ENCODE data around the gene RNASE13. TPM values are rescaled to one million over a fixed set of nuclear protein-coding genes. Genes with fewer than 3 reads are reported as not detected.

RNASE13 gene
- polyA plus RNA-seq, 2 of the 4 experiments (the other 2 are of a cell fraction), result not detected

DNA sequence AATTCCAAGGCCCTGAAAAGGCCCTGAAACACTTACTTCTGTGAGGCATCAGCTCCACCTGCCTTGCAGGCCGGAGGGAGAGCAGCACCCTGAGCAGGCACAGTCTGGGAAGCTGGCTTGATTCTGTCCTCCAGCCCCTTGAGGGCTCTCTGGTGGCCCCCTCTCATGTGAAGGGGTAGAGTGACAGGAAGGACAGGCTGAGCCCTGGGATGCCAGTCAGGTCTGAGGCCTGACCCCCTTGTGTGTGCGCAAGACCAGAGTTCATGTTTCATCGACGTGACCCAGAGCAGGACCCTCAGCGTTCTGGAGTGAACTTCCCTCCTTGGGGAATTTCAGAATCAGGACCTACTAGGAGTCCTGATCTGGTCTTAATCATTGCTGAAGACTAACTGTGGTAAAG lies 24.3 kb upstream of the RNASE13 start:
- ChIA-PET CTCF (interaction anchor here (0.8 to 4.8 kb wide), 5 partner anchors 9 to 44 kb away, joined by 3 to 26 read pairs (median 5); no protein-coding TSS in a partner anchor), POLR2A (interaction anchor here (1.0 kb wide), 1 partner anchor 12 kb away, joined by 3 read pairs; no protein-coding TSS in a partner anchor)
- Histone ChIP-seq H3K9me3 (no peaks in the 10 kb centered on the region), H3K4me2 (no peak overlapping the region), H3K4me1 (peaks cover 37% of the 10 kb centered on the region), H3K4me3 (no peak overlapping the region), H3K27ac (no peak overlapping the region)
- TF ChIP-seq RARB (CRISPR knock-in tag; IDR thresholded peaks at IDR 0.05) (no peak), HDAC2 (IDR thresholded peaks at IDR 0.05) (no peak), CHD4 (IDR thresholded peaks at IDR 0.05; ENCODE audit: borderline replicate concordance) (no peak), MAZ (IDR thresholded peaks at IDR 0.05; ENCODE audit: borderline replicate concordance, low read depth, low read length) (no peak), CBX8 (IDR thresholded peaks at IDR 0.05) (no peak), HOXB13 (CRISPR knock-in tag; IDR thresholded peaks at IDR 0.05; ENCODE audit: low read depth) (no peak), ZNF302 (CRISPR knock-in tag; IDR thresholded peaks at IDR 0.05) (no peak), PHF8 (IDR thresholded peaks at IDR 0.05; ENCODE audit: borderline replicate concordance, low read depth) (no peak), RAD21 (conservative IDR thresholded peaks at IDR 0.05 in 1 of 2, IDR thresholded peaks at IDR 0.05 in 1 of 2) (no peak), NPAS2 (CRISPR knock-in tag; IDR thresholded peaks at IDR 0.05; ENCODE audit: borderline replicate concordance) (no peak)
- TF ChIP-seq, protein P1, sequence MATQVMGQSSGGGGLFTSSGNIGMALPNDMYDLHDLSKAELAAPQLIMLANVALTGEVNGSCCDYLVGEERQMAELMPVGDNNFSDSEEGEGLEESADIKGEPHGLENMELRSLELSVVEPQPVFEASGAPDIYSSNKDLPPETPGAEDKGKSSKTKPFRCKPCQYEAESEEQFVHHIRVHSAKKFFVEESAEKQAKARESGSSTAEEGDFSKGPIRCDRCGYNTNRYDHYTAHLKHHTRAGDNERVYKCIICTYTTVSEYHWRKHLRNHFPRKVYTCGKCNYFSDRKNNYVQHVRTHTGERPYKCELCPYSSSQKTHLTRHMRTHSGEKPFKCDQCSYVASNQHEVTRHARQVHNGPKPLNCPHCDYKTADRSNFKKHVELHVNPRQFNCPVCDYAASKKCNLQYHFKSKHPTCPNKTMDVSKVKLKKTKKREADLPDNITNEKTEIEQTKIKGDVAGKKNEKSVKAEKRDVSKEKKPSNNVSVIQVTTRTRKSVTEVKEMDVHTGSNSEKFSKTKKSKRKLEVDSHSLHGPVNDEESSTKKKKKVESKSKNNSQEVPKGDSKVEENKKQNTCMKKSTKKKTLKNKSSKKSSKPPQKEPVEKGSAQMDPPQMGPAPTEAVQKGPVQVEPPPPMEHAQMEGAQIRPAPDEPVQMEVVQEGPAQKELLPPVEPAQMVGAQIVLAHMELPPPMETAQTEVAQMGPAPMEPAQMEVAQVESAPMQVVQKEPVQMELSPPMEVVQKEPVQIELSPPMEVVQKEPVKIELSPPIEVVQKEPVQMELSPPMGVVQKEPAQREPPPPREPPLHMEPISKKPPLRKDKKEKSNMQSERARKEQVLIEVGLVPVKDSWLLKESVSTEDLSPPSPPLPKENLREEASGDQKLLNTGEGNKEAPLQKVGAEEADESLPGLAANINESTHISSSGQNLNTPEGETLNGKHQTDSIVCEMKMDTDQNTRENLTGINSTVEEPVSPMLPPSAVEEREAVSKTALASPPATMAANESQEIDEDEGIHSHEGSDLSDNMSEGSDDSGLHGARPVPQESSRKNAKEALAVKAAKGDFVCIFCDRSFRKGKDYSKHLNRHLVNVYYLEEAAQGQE (IDR thresholded peaks at IDR 0.05), result no peak
- WGBS (ENCODE audit: missing lambda C conversion rate), result 84% methylated on average over 5 of the region's 5 CpGs
- no peak for ATAC-seq
- DNase-seq (ENCODE audit: low read depth in 1 of 2, low spot score in 1 of 2), result no peak
- no peak for FAIRE-seq

DNA sequence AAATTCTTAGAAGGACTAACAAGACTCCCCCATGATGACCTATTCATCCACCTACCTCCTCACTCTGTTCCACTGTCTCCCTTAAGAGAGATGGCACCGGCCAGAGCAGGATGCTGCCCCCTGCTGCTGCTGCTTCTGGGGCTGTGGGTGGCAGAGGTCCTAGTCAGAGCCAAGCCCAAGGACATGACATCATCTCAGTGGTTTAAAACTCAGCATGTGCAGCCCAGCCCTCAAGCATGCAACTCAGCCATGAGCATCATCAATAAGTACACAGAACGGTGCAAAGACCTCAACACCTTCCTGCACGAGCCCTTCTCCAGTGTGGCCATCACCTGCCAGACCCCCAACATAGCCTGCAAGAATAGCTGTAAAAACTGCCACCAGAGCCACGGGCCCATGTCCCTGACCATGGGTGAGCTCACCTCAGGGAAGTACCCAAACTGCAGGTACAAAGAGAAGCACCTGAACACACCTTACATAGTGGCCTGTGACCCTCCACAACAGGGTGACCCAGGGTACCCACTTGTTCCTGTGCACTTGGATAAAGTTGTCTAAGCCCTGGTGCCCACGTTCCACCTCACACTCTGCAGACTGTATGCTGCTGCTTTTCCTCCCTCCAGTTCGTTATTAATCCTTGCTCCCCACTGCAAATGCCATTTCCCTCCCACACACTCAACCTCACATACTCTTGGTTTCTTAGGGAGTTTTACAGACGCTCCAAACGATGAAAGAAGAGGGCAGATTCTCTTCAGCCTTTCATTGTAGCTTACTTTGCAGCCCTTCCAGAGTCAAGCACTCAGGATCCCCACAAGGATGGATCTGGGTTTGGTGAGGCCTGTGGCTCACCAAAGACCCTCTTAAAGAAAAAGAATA lies 23.4 kb upstream of the RNASE13 start, which contains the start of gene RNASE8:
TSS of gene RNASE8 (plus strand) at position 20 of the 873 bp plus-strand sequence. CDS start at position 91, 71 bp downstream.
- FAIRE-seq (no peak), ATAC-seq (peak in 1 of 2 experiments; percentile 46; a peak in 2 of 6 replicates), DNase-seq (ENCODE audit: low read depth in 1 of 2, low spot score in 1 of 2) (no peak)
- ChIA-PET CTCF (interaction anchor here (1.0 to 4.8 kb wide), 6 partner anchors 10 to 48 kb away, joined by 3 to 26 read pairs (median 5); no protein-coding TSS in a partner anchor), POLR2A (no interaction called here)
- 62% methylated on average over 8 of the region's 8 CpGs for WGBS (ENCODE audit: missing lambda C conversion rate)
- Histone ChIP-seq H3K27ac (no peak within 1 kb of the TSS), H3K4me1 (peaks cover 29% of the 10 kb centered on the region), H3K9me3 (no peaks in the 10 kb centered on the region), H3K4me3 (no peak within 1 kb of the TSS), H3K4me2 (no peak within 1 kb of the TSS)
- TF ChIP-seq TP53 (CRISPR knock-in tag; IDR thresholded peaks at IDR 0.05) (no peak), ZNF302 (CRISPR knock-in tag; IDR thresholded peaks at IDR 0.05) (no peak), HOXA7 (CRISPR knock-in tag; IDR thresholded peaks at IDR 0.05) (no peak), MAZ (IDR thresholded peaks at IDR 0.05; ENCODE audit: borderline replicate concordance, low read depth, low read length) (no peak), HEYL (CRISPR knock-in tag; IDR thresholded peaks at IDR 0.05) (no peak), KDM1A (IDR thresholded peaks at IDR 0.05; ENCODE audit: low read depth) (no peak), GATA3 (IDR thresholded peaks at IDR 0.05; ENCODE audit: borderline replicate concordance) (no peak), PHF8 (IDR thresholded peaks at IDR 0.05; ENCODE audit: borderline replicate concordance, low read depth) (no peak), RNF2 (IDR thresholded peaks at IDR 0.05; ENCODE audit: borderline replicate concordance, low read depth) (no peak), RAD21 (conservative IDR thresholded peaks at IDR 0.05 in 1 of 2, IDR thresholded peaks at IDR 0.05 in 1 of 2) (no peak), ESRRA (IDR thresholded peaks at IDR 0.05; ENCODE audit: borderline replicate concordance, low read length) (no peak), CBX2 (IDR thresholded peaks at IDR 0.05; ENCODE audit: borderline replicate concordance, low read depth) (no peak)
- TF ChIP-seq, protein P2, sequence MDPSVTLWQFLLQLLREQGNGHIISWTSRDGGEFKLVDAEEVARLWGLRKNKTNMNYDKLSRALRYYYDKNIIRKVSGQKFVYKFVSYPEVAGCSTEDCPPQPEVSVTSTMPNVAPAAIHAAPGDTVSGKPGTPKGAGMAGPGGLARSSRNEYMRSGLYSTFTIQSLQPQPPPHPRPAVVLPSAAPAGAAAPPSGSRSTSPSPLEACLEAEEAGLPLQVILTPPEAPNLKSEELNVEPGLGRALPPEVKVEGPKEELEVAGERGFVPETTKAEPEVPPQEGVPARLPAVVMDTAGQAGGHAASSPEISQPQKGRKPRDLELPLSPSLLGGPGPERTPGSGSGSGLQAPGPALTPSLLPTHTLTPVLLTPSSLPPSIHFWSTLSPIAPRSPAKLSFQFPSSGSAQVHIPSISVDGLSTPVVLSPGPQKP (IDR thresholded peaks at IDR 0.05; ENCODE audit: low read depth, low read length), result no peak
- TF ChIP-seq, protein P3, sequence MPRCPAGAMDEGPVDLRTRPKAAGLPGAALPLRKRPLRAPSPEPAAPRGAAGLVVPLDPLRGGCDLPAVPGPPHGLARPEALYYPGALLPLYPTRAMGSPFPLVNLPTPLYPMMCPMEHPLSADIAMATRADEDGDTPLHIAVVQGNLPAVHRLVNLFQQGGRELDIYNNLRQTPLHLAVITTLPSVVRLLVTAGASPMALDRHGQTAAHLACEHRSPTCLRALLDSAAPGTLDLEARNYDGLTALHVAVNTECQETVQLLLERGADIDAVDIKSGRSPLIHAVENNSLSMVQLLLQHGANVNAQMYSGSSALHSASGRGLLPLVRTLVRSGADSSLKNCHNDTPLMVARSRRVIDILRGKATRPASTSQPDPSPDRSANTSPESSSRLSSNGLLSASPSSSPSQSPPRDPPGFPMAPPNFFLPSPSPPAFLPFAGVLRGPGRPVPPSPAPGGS (IDR thresholded peaks at IDR 0.05), result no peak
- TF ChIP-seq, protein P1 (IDR thresholded peaks at IDR 0.05), result no peak
- TF ChIP-seq, protein P4, sequence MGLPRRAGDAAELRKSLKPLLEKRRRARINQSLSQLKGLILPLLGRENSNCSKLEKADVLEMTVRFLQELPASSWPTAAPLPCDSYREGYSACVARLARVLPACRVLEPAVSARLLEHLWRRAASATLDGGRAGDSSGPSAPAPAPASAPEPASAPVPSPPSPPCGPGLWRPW (IDR thresholded peaks at IDR 0.05), result no peak

Measured in A549 (cell line).